Activated CD4-positive, alpha-beta T cell treated with anti-CD3 and anti-CD28 coated beads, Interleukin-2, Interleukin-6, amounts not matched to agents 100 ng/mL and 50 ng/mL, durations not matched to agents 16 hours and 8 hours (primary cell): Measurements from ENCODE around the gene ZMYM4.
A peak's percentile ranks its signal among the peaks of the same experiment; 100 is the strongest.
"Not testable (repeated sequence)": the region's sequence is repeated elsewhere in the genome, so short reads cannot be mapped to it uniquely, and the experiment has no call there.

ENCODE experiments used
- DNase-seq: peaks from one replicate; pipeline ENCODE4 v3.0.0-alpha.2; 2020

The ZMYM4 gene

DNA sequence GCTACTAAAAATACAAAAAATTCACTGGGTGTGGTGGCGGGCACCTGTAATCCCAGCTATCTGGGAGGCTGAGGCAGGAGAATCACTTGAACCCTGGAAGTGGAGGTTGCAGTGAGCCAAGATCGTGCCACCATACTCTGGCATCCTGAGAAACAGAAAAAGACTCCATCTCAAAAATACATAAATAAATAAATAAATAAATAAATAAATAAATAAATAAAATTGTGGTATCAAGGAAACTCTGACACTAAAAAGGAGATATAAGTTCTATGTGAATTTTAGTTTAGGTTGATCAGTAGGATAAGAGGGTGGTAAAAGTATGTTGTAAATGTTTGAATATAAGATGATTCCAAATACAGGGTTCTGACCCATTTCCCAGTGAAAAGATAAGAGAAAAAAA lies 63.1 kb downstream of the ZMYM4 start:
- DNase-seq: not testable (repeated sequence)

DNA sequence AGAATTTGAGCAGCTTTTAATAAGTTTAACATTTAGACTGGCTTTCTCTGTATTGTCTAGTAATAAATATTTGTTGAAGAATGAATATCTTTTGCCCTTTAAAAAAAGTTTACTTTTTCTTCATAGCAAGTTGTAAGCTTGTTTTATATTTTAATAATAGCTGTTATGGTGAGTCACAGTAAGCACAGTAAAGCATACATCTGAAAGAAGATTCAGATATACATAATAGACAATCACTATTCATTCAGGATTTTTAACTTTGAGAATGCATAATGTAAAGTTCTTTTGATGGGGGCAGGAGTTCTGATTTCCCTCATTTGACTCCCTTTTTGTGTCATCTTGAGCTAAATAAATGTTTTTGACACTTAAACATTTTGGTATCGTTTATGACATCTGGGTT lies 66.0 kb downstream of the ZMYM4 start:
- DNase-seq: no peak

DNA sequence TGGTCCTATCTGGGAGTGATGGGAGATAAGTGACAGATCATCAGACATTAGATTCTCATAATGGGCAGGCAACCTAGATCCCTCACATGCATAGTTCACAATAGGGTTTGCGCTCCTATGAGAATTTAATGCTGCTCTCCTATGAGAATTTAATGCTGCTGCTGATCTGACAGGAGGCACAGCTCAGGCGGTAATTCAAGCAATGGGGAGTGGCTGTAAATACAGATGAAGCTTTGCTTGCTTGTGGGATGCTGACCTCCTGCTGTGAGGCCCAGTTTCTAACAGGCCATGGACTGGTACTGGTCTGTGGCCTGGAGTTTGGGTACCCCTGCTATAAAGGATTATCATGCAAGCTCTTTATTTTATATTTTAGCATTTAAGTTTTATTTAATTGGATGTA lies 72.0 kb downstream of the ZMYM4 start:
- DNase-seq: no peak

GRCh38 chr1:35345439-35345981 lies 77.0 kb downstream of the ZMYM4 start:
- DNase-seq: no peak

DNA sequence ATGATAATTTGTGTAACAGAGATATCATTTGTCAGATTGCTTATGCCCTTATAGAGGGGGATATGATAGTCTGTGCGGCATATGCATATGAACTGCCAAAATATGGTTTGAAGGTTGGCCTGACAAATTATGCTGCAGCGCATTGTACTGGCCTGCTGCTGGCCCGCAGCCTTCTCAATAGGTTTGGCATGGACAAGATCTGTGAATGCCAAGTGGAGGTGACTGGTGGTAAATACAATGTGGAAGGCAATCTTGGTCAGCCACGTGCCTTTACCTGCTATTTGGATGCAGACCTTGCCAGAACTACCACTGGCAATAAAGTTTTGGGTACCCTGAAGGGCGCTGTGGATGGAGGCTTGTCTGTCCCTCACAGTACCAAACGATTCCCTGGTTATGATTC lies 82.4 kb downstream of the ZMYM4 start:
- no peak for DNase-seq

- no peak for DNase-seq
Observed at GRCh38 chr1:35359995-35360394, 91.5 kb downstream of the ZMYM4 start.

DNA sequence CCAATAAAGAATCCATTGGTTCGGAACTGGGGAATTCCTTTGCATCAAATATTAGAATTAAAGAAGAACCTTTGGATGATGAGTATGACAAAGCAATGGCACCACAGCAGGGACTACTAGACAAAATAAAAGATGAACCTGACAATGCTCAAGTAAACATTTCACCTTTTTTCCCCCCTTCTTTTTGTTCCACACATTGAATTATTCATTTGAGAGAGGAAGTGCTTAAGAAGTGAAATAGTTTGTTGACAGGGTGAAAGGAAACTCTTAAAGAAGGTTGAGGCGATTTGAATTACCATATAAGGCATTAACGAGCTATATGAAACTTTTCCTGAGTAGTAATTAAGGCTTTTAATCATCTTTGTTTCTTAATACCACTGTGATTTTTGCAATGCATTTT lies 93.1 kb downstream of the ZMYM4 start:
- no peak for DNase-seq

DNA sequence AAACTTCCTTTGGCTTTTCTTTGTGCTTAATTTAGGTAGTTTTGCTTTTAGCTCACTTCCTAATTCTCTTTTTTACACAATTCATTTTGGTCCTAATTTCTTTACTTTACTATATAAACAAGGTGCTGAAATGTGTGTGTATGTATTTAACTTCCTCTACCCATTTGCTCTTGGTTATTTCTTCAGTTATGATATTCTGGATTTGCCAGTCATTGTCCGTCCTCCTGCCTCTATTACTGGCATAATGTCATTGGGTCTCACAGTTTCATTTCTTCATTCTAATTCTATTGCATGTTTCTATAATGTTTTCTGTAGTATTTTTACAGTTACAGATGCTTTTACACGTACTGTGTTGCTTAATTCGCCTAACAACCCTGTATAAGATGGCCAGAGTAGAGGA lies 96.2 kb downstream of the ZMYM4 start:
- DNase-seq: no peak

GRCh38 chr1:35367914-35368313 lies 99.4 kb downstream of the ZMYM4 start:
- no peak for DNase-seq

DNA sequence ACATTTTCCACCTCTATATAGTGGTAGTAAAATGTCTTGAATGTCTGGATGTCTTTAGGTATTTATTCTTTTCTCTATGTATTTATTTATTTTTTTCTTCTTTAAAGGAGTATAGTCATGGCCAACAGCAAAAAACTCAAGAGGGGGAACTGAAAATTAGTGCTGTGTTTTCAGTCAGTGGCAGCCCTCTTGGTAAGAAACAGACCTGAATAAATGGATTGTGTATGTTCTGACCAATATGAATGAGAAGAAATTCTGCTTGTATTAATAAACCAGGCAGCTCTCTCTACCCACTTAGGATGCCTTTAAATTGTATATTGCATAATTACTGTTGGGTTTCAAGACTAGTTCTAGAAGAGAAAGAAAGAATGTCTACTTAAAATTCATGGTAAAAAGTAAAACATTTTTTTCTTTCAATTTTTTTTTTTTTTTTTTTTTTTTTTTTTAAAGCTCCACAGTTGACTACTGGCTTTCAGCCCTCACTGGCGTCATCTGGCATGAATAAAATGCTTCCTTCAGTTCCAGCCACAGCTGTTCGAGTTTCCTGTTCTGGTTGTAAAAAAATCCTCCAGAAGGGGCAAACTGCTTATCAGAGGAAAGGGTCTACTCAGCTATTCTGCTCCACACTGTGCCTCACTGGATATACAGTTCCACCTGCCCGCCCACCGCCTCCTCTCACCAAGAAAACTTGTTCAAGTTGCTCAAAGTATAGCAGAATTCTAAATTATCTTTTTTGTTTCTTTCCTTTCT lies 101.6 kb downstream of the ZMYM4 start:
- DNase-seq: no peak

- no peak for DNase-seq
Observed at GRCh38 chr1:35371506-35371905, 103.0 kb downstream of the ZMYM4 start.

- DNase-seq: no peak
Observed at GRCh38 chr1:35377555-35377954, 109.0 kb downstream of the ZMYM4 start.

DNA sequence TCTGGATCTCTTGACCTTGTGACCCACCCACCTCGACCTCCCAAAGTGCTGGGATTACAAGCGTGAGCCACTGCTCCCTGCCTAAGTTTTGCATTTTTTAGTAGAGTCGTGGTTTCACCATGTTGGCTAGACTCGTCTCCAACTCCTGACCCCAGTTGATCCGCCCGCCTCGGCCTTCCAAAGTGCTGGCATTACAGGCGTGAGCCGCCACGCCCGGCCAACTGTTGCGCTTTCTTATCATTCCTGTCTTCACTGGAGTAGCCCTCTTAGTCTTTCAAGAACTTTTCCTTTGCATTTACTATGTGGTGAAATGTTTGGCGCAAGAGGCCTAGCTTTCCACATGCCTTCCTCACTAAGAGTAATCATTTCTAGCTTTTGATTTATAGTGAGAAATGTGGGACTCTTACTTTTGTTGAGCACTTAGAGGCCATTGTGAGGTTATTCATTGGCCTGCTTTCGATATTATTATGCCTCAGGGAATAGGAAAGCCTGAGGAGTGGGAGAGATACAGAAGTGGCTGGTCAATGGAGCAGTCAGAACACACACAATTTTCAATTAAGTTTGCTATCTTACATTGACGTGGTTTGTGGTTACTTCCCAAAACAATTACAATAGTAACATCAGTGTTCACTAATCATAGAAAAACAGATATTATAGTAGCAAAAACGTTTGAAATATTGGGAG lies 111.0 kb downstream of the ZMYM4 start:
- no peak for DNase-seq

DNA sequence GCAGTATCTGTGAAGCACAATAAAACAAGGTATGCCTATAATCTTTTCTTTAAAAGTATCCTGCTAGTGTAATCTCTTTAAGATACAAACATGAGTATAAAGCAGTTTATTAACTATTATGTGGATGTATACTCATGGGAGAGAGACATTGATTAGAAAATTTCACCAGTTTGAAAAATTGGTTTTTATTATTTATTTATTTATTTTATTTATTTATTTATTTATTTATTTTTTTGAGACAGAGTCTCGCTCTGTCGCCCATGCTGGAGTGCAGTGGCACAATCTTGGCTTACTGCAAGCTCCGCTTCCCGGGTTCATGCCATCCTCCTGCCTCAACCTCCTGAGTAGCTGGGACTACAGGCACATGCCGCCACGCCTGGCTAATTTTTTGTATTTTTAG lies 111.6 kb downstream of the ZMYM4 start:
- not testable (repeated sequence) for DNase-seq

- DNase-seq: no peak
Observed at GRCh38 chr1:35382107-35382506, 113.6 kb downstream of the ZMYM4 start.

DNA sequence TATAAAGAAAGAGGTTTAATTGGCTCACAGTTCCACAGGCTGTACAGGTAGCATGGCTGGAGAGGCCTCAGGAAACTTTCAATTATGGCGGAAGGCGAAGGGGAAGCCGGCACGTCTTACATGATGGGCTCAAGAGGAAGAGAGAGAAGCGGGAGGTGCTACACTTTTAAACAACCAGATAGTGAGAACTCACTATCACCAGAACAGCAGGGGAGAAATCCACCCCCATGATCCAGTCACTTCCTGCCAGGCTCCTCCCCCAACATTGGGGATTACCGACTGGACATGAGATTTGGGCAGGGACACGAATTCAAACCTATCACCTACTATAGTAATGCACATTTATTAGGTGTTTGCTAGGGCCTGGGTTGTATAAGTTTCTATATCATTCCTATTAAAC lies 117.8 kb downstream of the ZMYM4 start:
- DNase-seq: no peak

DNA sequence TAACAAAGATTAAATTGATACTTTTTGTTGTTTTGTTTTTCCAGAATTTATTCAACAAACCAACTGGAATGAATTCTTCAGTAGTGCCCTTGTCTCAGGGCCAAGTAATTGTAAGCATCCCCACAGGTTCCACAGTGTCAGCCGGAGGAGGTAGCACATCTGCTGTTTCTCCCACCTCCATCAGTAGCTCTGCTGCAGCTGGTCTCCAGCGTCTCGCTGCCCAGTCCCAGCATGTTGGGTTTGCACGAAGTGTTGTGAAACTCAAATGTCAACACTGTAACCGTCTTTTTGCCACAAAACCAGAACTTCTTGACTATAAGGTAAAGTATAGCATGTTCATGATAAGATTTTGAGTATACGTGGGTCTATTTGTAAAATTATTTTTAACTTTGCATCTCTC lies 118.5 kb downstream of the ZMYM4 start:
- DNase-seq: no peak

- DNase-seq: no peak
Observed at GRCh38 chr1:35390600-35391494, 122.3 kb downstream of the ZMYM4 start.

DNA sequence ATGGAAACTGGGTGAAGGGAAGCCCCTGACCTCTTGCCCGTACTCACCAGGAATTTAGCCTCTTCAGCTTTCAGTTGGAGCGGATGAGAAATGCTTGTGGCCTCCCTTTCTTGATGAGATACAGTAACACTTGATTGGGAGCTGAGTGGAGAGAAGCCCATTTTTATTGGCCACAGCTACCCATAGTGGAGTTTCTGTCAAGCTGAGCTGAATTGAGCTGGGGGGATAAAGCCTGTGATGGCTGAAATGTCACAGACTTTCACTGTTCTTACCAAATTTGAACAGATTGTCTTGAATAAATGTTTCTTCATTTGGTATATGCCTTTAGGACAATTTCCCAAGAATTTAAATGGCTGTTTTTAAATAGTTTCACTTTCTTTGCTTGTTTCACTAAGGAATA lies 125.9 kb downstream of the ZMYM4 start:
- DNase-seq: no peak

- peak; percentile 3 for DNase-seq
Observed at GRCh38 chr1:35398739-35399138, 130.2 kb downstream of the ZMYM4 start.

GRCh38 chr1:35401049-35401448 lies 132.5 kb downstream of the ZMYM4 start:
- no peak for DNase-seq

DNA sequence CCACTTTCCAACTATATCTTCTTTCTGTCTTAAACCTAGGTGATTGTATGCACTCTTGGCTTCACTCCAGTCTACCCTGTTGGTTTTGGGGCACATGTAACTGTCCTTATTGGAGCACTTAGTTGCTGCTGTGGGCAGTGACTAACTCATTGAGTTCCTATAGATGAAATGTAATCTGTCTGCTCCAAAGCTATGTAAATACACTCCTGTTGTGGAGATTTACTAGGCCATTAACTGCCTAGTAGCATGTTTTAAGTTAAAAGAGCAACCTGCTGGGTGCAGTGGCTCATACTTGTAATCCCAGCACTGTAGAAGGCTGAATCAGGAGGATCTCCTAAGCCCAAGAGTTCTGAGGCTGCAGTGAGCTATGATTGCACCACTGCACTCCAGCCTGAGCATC lies 137.6 kb downstream of the ZMYM4 start:
- DNase-seq: no peak

DNA sequence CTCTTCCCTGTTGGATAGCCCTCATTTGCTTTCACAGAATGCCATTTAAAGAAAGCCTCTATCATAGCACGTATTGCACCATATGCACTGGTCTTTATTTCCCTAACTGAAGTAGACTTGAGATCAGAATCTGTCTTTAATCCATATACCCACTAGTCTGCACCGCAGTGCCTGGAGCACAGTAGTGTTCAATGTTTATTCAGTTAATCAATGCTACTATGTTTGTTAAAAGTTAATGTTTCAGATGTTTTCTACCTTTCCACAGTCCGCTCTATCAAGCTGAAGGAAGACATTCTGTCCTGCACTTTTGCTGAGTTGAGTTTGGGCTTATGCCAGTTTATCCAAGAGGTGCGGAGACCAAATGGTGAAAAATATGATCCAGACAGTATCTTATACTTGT lies 139.2 kb downstream of the ZMYM4 start:
- DNase-seq: no peak
